HUDEP-2 (cell line): Measurements from ENCODE around the gene GIT2.

Experiments
- DNase-seq, 76 experiments: peaks; one replicate each; lab custom pipeline; 2025; ENCODE audit not compliant: unreplicated experiment in 76 of 76; lab: John Stamatoyannopoulos, UW

GIT2 gene

GRCh38 chr12:110007881-110008280, 11.7 kb upstream of the GIT2 start:
- DNase-seq = no peak

- no peak for DNase-seq
Observed at GRCh38 chr12:110006115-110006514, 9.9 kb upstream of the GIT2 start.

GRCh38 chr12:110005319-110005973, 9.3 kb upstream of the GIT2 start:
- no peak for DNase-seq

GRCh38 chr12:110004598-110004997, 8.4 kb upstream of the GIT2 start:
- DNase-seq = no peak

- DNase-seq = no peak
Observed at GRCh38 chr12:110002676-110003515, 6.7 kb upstream of the GIT2 start.

- no peak for DNase-seq
Observed at GRCh38 chr12:110001596-110001995, 5.4 kb upstream of the GIT2 start.

- DNase-seq = peak in 8 of 76 experiments; percentile 2 to 34 (median 6)
Observed at GRCh38 chr12:109999983-110000505, 3.9 kb upstream of the GIT2 start.

GRCh38 chr12:109999649-109999971, 3.4 kb upstream of the GIT2 start:
- no peak for DNase-seq

GRCh38 chr12:109998904-109999648, 2.9 kb upstream of the GIT2 start, which contains the start of gene ANKRD13A:
TSS of gene ANKRD13A (plus strand) at chr12:109999430. CDS start at chr12:109999689, 259 bp downstream.
- DNase-seq = peak; percentile 25 to 93 (median 84)

- DNase-seq = no peak
Observed at GRCh38 chr12:109998241-109998903, 2.2 kb upstream of the GIT2 start.

- no peak for DNase-seq
Observed at GRCh38 chr12:109997393-109997792, 1.2 kb upstream of the GIT2 start.

GRCh38 chr12:109996483-109996853, 300 bp upstream of the GIT2 start:
- peak in 2 of 76 experiments; percentile 51 to 55 for DNase-seq

GRCh38 chr12:109995361-109995685, 845 bp downstream of the GIT2 start:
- peak in 4 of 76 experiments; percentile 6 to 40 (median 14) for DNase-seq

GRCh38 chr12:109994401-109995175, 1.6 kb downstream of the GIT2 start:
- DNase-seq = peak in 1 of 76 experiments; percentile 10

- no peak for DNase-seq
Observed at GRCh38 chr12:109993091-109993490, 3.1 kb downstream of the GIT2 start.

- DNase-seq = no peak
Observed at GRCh38 chr12:109991586-109991985, 4.6 kb downstream of the GIT2 start.

GRCh38 chr12:109989380-109989779, 6.8 kb downstream of the GIT2 start:
- no peak for DNase-seq

GRCh38 chr12:109988903-109989302, 7.3 kb downstream of the GIT2 start:
- no peak for DNase-seq

- DNase-seq = no peak
Observed at GRCh38 chr12:109988274-109988673, 7.9 kb downstream of the GIT2 start.

GRCh38 chr12:109987615-109988014, 8.6 kb downstream of the GIT2 start:
- DNase-seq = no peak
